HG03135 (cell line): Measurements from ENCODE around the gene MON1A.
"Not testable (repeated sequence)": the region's sequence is repeated elsewhere in the genome, so short reads cannot be mapped to it uniquely, and the experiment has no call there.

Experiments
- ATAC-seq: cut with Tn5 transposase; IDR thresholded peaks from one replicate; pipeline ENCODE4 v1.9.1; 2021; ENCODE audit warnings: mild to moderate bottlenecking, moderate library complexity; ENCODE audit not compliant: unreplicated experiment

Gene MON1A

DNA sequence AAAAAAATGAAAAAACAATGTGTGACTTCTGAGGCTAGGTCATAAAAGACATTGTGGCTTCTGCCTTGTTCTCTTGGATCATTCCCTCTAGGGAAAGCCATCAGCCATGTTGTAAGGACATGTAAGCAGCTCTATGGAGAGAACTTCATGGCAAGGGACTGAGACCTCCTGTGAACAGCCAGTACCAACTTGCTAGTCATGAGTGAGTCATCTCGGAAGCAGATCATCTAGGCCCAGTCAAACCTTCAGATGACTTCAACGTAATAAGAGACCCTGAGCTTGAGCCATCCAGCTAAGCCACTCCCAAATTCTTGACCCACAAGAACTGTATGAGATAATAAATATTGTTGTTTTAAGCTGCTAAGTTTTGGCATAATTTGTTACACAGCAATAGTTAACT, 4.9 kb downstream of the MON1A start:
- no peak for ATAC-seq

GRCh38 chr3:49917806-49918590, 11.6 kb downstream of the MON1A start:
- ATAC-seq, result not testable (repeated sequence)

GRCh38 chr3:49916686-49917085, 12.9 kb downstream of the MON1A start:
- no peak for ATAC-seq

GRCh38 chr3:49914906-49915305, 14.7 kb downstream of the MON1A start:
- no peak for ATAC-seq

- no peak for ATAC-seq
Observed at GRCh38 chr3:49912881-49913281, 16.7 kb downstream of the MON1A start.

DNA sequence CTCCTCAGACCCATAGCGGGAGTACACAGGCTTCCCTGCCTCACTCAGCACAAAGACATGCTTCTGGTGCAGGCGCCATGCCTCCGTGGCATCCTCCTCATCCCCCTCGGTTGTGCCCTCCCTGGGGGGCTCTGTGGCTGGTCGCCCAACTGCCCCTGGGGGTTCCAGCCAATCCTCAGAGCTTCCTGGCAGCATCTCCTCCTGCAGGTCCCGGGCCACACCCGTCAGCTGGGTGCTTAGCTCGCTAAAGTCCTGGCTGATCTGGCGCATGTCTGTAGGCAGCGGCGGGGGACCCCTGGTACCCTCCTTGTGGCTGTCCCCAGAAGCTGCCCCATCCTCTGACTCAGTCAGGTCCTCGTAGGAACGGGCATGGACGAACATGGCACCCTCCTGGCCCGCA, 18.0 kb downstream of the MON1A start:
- no peak for ATAC-seq

DNA sequence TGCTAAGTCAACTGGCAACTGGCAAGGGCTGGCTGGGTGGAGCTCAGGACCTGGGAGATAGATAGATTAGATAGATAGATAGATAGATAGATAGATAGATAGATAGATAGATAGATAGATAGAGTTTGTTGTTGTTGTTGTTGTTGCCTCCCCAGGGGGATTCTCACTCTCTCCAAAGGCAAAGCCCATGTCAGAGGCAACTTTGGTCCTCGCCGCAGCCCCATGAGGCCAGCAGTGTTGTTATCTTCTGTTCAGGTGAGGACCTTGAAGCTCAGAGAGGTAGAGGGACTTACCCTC, 18.5 kb downstream of the MON1A start:
- no peak for ATAC-seq

DNA sequence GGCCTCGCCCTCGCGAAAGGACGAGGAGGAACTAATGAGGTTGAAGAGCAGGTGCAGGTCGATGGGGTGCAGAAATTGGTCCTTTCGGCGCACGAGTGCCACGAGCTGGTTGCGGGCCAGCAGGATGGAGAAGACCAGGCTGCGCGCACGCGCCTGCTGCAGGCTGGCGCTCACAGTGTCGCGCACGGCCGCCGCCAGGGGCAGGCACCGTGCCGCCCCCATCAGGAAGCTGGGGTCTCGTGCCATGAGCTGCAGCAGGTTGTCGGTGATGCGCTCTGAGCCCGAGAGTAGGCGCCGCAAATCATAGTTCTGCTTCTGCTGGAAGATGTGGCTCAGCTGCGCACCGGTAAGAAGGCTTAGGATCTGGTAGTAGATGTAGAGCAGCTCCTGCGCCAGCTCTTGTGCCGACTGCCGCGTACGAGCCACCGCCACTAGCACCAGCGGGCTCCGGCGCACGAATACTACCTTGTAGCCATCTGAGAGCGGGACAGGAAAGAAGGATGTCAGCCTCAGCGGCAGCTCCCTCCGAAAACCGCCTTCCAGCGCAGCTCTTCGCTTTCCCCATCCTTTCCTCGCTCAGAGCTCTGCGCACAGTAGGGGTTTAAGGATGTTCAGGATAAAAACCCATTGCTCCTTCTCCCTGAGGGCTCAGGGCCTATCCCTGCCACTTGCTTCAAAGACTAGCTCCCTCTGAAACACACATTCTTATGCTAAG, 19.0 kb downstream of the MON1A start:
- no peak for ATAC-seq

DNA sequence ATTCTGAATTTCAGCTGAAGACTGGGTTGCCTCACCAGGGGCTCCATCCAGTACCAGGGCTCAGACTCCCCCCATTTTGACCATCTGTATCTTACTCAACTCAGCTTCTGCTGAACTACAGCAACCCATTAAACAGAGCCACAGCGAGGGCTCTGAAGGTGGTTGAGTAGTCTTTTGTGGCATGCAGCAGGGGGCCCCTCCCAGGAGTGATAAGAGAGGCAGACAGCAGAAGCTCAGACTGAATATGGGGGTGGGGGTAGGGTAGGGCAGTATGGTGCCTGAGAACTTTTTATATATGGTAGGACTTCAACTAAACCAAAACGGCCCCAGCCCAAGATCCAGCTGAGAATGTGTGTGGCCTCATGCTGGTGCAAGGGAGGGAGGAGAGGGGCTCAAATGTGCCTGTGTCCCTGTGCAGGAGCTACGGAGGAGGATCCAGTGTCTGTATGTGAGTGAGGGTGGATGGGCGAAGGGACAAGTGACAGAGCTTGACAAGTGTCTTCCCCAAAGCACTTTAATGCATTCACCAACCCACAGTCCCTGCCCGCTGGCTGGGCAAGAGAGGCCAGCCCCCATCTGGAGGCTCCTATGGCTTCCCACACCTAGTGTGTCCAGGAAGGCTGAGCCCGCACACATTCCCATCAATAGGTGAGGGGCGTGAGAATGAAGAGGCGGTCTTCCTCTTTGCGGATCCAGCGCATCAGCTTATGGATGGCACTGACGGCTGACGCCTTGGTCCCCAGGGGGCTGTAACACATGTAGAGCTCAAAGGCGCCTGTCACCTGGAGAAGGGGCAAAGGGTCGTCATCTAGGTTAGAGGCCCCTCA, 21.0 kb downstream of the MON1A start:
- ATAC-seq, result no peak

DNA sequence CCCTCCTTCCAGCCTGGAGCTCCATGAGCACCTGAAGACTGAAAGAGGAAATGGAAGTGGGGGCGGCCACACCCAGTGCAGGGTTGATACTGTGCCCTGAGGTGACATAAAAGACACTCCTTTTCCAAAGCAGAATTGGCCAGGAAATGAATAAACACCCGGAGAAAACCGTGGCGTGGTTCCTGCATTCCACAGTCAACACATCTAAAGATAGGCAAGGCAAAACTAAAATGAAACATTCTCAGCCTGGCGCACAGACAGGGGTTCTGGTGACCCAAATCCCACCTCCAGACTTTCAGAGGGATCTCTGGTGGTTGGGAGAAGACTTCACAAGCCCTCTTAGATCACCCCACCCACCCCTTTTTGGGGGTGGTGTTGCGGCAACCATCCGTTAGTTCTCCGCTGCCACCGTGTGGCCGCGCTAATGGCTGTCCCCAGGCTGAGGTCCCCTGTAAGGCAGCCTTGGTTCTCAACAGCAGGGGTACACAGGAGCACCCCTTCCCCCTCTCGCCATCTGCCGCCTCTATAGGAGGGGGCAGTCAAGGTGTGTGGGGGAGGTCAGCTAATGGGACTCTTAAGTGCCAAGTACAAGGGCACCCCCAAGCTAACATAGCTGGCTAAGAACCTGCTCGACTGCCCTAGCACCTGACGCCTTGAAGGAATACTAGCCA, 23.4 kb downstream of the MON1A start:
- no peak for ATAC-seq

DNA sequence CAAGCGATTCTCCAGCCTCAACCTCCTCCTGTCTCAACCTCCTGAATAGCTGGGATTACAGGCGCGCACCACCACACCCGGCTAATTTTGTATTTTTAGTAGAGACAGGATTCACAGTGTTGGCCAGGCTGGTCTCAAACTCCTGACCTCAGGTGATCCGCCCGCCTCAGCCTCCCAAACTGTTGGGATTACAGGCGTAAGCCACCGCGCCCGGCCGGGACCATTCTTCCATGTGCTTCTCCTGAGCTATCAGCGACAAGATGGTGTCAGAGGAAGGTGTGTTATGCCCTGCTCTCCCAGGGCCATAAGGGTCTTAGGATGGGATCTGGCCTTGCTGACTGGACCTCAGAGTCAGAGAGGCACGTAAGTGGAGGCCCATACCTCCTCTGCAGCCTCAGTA, 25.2 kb downstream of the MON1A start:
- ATAC-seq, result not testable (repeated sequence)

DNA sequence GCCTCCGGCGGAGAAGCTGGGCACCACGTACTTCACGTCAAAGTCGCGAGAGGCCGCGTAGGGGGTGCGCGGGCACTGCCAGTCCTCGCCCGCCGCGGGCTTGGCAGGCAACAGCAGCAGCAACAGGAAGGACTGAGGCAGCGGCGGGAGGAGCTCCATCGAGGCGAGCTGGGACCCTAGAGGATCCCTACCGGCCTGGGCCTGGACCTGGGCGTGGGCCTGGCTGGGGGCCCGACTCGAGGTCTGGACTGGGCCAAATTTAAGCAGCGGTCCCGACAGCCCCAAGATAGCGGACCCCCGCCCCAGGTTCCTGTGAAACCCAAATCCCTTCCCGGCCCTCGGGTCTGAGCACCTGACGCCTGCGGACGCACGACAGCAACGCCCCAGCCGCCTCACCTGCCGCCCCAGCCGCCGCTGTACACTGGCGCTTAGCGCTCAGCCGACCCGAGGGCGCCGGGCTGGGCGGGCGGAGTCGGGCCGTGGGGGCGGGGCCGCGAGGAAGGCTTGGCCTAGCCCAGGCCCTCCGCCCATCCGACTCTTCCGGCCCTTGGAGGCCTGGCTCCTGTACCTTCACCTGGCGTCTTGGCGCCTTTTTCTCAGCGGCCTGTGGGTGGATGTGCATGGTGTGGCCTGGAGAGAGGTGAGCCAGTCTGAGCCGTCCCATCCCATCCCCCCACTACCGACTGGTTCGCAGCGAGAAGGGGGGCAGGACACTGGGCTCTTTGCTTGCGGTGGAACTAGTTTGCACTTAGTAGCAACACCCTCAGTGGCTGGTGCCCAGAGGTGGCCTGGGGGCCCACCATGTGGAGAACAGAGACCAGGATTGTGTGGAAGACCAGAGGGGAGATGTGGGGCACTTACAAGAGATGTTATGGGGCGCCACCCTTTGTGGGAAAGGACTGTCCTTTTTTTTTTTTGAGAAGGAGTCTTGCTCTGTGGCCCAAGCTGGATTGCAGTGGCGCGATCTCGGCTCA, 25.9 kb downstream of the MON1A start, which contains the start of gene MST1R:
MST1R (minus strand) TSS at position 423 of the 974 bp plus-strand sequence; CDS start at position 159, 264 bp downstream.
- ATAC-seq, result peak; percentile 64

GRCh38 chr3:49902511-49903345, 26.9 kb downstream of the MON1A start:
- no peak for ATAC-seq

GRCh38 chr3:49901366-49902339, 28.0 kb downstream of the MON1A start:
- no peak for ATAC-seq

DNA sequence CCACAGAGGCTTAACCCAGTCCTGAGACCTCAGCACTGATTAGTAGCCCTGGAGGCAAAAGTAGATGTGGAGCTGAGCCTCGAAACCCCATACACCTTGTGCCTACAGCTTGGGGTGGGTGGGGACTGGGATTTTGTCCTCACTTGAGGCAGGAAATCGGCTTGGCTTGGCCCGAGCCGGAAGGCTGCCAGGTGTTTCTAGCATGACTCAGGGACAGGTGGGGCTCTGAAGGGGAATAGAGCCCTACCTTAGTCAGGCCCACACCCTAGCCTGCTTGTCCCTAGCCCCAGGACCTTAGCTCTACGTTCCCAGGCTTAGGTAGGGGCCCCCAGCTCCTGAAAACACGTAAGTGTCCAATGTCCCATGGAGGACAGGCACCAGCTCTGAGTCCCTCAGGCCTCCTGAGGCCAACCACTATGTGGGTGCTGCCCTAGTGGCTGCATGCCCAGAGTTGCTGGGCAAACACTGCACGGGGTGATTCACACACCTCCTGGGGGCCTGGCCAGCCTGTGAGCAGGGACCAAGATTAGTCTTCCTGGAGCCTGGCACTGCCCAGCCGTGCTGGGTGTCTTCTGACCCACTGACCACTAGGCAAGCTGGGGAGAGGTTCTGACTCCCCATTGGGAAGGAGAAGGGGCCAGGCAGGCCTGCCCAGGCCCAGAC, 29.0 kb downstream of the MON1A start:
- ATAC-seq, result no peak

DNA sequence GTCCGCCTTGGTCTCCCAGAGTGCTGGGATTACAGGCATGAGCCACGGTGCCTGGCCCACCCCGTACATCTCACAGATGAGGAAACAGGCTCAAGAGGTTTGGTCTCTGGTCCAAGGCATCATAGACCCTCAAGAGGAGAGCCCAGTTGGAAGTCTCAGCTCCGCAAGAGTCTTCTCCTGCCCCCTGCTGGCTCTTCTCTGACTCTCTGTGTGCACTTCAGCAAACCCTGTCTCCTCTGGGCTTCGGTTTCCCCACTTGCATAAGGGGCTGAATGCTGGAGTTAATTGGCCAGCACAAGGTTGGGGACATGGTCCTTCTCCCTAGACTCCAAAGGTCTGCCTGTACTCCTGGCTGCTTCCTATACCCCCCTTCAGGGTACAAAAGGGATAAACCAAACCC, 29.8 kb downstream of the MON1A start:
- no peak for ATAC-seq

GRCh38 chr3:49898991-49899390, 30.6 kb downstream of the MON1A start:
- no peak for ATAC-seq
